Lung (tissue), 12 donors: Measurements from ENCODE around the gene GABRR1. TPM values are rescaled to one million over a fixed set of nuclear protein-coding genes. Genes with fewer than 3 reads are reported as not detected.

Experiments
- ATAC-seq: fragments of 200-7000 bp; cut with Tn5 transposase; one replicate; pipeline ENCODE4 v1.9.1; 2020; ENCODE audit warnings: moderate number of reproducible peaks; ENCODE audit not compliant: insufficient read depth, low FRiP score
- DNase-seq, 3 donors: peaks; one replicate each; pipeline ENCODE4 v3.0.0-alpha.2; 2013 to 2017
- H3K27ac ChIP-seq, 2 donors: one replicate each; pipeline ENCODE4 v1.5.1; 2013; ENCODE audit warnings: mild to moderate bottlenecking in 2 of 2, moderate library complexity in 2 of 2, control low read depth in 1 of 2, inconsistent platforms in 1 of 2, low read depth in 1 of 2, low read length in 1 of 2
- H3K27me3 ChIP-seq, 3 donors: one replicate each; pipeline ENCODE4 v1.5.1; 2013; ENCODE audit warnings: low read length in 2 of 3; ENCODE audit not compliant: control insufficient read depth in 3 of 3, insufficient read depth in 3 of 3
- H3K36me3 ChIP-seq, 4 donors: one replicate each; pipeline ENCODE4 v1.5.1; 2013; ENCODE audit warnings: low read length in 4 of 4, mild to moderate bottlenecking in 1 of 4, moderate library complexity in 1 of 4; ENCODE audit not compliant: control insufficient read depth in 4 of 4, insufficient read depth in 4 of 4
- H3K4me1 ChIP-seq, 5 donors: one replicate each; pipeline ENCODE4 v1.5.1; 2013; ENCODE audit warnings: low read length in 5 of 5, mild to moderate bottlenecking in 2 of 5, moderate library complexity in 1 of 5; ENCODE audit not compliant: control insufficient read depth in 5 of 5, insufficient read depth in 5 of 5
- H3K4me3 ChIP-seq: one replicate; pipeline ENCODE4 v1.5.1; 2013; ENCODE audit warnings: mild to moderate bottlenecking, control low read depth, moderate library complexity
- H3K9ac ChIP-seq, 2 donors: one replicate each; pipeline ENCODE4 v1.5.1; 2013; ENCODE audit warnings: low read length in 2 of 2, control low read depth in 1 of 2; ENCODE audit not compliant: insufficient read depth in 1 of 2
- H3K9me3 ChIP-seq, 4 donors: one replicate each; pipeline ENCODE4 v1.5.1; 2013; ENCODE audit warnings: low read length in 3 of 4, mild to moderate bottlenecking in 1 of 4, moderate library complexity in 1 of 4; ENCODE audit not compliant: control insufficient read depth in 4 of 4, insufficient read depth in 3 of 4
- CTCF ChIP-seq: IDR thresholded peaks from 2 replicates; pipeline ENCODE4 v1.5.1; 2012; ENCODE audit warnings: mild to moderate bottlenecking; ENCODE audit errors: control extremely low read depth, extremely low read depth
- WGBS, 2 donors: extraction: QIAGEN DNeasy Blood & Tissue Kit; methylation state at CpG; one replicate each; pipeline ENCODE4 v1.1.7; 2013; 5-methylcytosine and 5-hydroxymethylcytosine counted together
- polyA plus RNA-seq, 2 donors: library from polyadenylated mRNA; stranded (reverse); fragments of 200-250 nt; gene quantifications; one replicate each; pipeline ENCODE4 v1.2.1, GENCODE V29; 2013
- total RNA-seq, 2 donors: library from RNA; depleted of rRNA in 1 of 2; stranded (reverse); fragments of >200 nt in 1 of 2; gene quantifications; one replicate each; pipeline ENCODE4 v1.2.1, GENCODE V29; 2014 to 2021
- donor health status: control.
- donor health status: control.
- donor health status: Bipolar disorder and iron deficiency.
- donor health status: healthy.
- donor health status: DM: yes; HTN: yes; CAD: no.

The GABRR1 gene
- total and polyA plus RNA-seq, 4 donors = not detected

- no peak overlapping the region for H3K9ac ChIP-seq
- DNase-seq (no peak), ATAC-seq (no peak)
- no peaks in the 10 kb centered on the region for H3K36me3 ChIP-seq
- H3K27me3 ChIP-seq = no peaks in the 10 kb centered on the region
- no peak for TF ChIP-seq CTCF
- 88 to 96% methylated on average over 6 of the region's 6 CpGs for WGBS, 2 donors
- H3K27ac ChIP-seq = no peak overlapping the region
- H3K4me3 ChIP-seq = no peak overlapping the region
- no peaks in the 10 kb centered on the region for H3K4me1 ChIP-seq
- H3K9me3 ChIP-seq = no peaks in the 10 kb centered on the region
Measured at GRCh38 chr6:89209457-89209856, 7.7 kb downstream of the GABRR1 start.

DNA sequence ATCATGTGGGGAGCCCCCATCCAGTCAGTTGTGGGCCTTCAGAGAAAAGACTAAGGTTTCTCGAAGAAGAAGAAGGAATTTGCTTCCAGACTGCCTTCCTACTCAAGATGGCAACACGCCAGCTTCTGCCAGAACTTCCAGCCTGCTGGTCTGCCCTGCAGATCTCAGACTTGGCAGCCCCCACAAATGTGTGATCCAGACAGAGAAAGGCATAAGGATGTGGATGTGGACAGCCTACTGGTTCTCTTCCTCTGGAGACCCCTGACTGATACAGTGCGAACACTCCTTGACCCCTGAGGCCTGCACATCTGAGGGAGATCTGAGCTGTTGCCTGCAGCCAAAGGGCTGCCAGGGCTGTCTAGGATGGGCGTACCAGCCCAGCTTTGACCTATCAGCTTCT is 8.6 kb downstream of the GABRR1 start:
- Histone ChIP-seq H3K4me1 (no peaks in the 10 kb centered on the region), H3K9ac (no peak overlapping the region), H3K36me3 (no peaks in the 10 kb centered on the region), H3K9me3 (no peaks in the 10 kb centered on the region), H3K4me3 (no peak overlapping the region), H3K27ac (no peak overlapping the region), H3K27me3 (no peaks in the 10 kb centered on the region)
- no peak for ATAC-seq
- DNase-seq = peak; percentile 25 to 39 (median 34)
- no peak for TF ChIP-seq CTCF
- WGBS, 2 donors = 57 to 78% methylated on average over 4 of the region's 4 CpGs

- Histone ChIP-seq H3K4me3 (no peak overlapping the region), H3K36me3 (no peaks in the 10 kb centered on the region), H3K4me1 (no peaks in the 10 kb centered on the region), H3K9me3 (no peaks in the 10 kb centered on the region), H3K27me3 (no peaks in the 10 kb centered on the region), H3K9ac (no peak overlapping the region), H3K27ac (no peak overlapping the region)
- DNase-seq = no peak
- TF ChIP-seq CTCF = no peak
- no peak for ATAC-seq
- 73 to 95% methylated on average over 4 of the region's 4 CpGs for WGBS, 2 donors
Measured at GRCh38 chr6:89205819-89206218, 11.3 kb downstream of the GABRR1 start.

- Histone ChIP-seq H3K4me1 (no peaks in the 10 kb centered on the region), H3K27ac (no peak overlapping the region), H3K27me3 (no peaks in the 10 kb centered on the region), H3K4me3 (no peak overlapping the region), H3K9me3 (no peaks in the 10 kb centered on the region), H3K9ac (no peak overlapping the region), H3K36me3 (no peaks in the 10 kb centered on the region)
- 91 to 97% methylated on average over 11 of the region's 11 CpGs for WGBS, 2 donors
- DNase-seq = no peak
- no peak for TF ChIP-seq CTCF
- no peak for ATAC-seq
Measured at GRCh38 chr6:89204096-89204495, 13.1 kb downstream of the GABRR1 start.
